IPS-15b (cell line): ENCODE data around the gene CEP43.

Experiments
- H3K27me3 ChIP-seq: one replicate; pipeline ENCODE4 v1.6.1; 2013; ENCODE audit warnings: low read length; ENCODE audit not compliant: control insufficient read depth, insufficient read depth
- H3K36me3 ChIP-seq: one replicate; pipeline ENCODE4 v1.6.1; 2013; ENCODE audit warnings: low read length; ENCODE audit not compliant: control insufficient read depth, insufficient read depth
- H3K4me1 ChIP-seq: one replicate; pipeline ENCODE4 v1.6.1; 2013; ENCODE audit warnings: mild to moderate bottlenecking, low read length; ENCODE audit not compliant: control insufficient read depth, insufficient read depth
- H3K4me3 ChIP-seq: one replicate; pipeline ENCODE4 v1.5.1; 2013; ENCODE audit warnings: low read depth, low read length
- H3K9ac ChIP-seq: one replicate; pipeline ENCODE4 v1.6.1; 2013; ENCODE audit warnings: low read depth, mild to moderate bottlenecking, low read length
- H3K9me3 ChIP-seq: one replicate; pipeline ENCODE4 v1.6.1; 2013; ENCODE audit warnings: mild to moderate bottlenecking, low read length; ENCODE audit not compliant: control insufficient read depth, insufficient read depth

The CEP43 gene

GRCh38 chr6:167030222-167031072 lies 31.2 kb downstream of the CEP43 start:
- no peaks in the 10 kb centered on the region for H3K27me3 ChIP-seq
- H3K4me3 ChIP-seq = no peak overlapping the region
- peaks cover 7% of the 10 kb centered on the region for H3K4me1 ChIP-seq
- no peaks in the 10 kb centered on the region for H3K9me3 ChIP-seq
- peaks cover 31% of the 10 kb centered on the region for H3K36me3 ChIP-seq
- no peak overlapping the region for H3K9ac ChIP-seq

DNA sequence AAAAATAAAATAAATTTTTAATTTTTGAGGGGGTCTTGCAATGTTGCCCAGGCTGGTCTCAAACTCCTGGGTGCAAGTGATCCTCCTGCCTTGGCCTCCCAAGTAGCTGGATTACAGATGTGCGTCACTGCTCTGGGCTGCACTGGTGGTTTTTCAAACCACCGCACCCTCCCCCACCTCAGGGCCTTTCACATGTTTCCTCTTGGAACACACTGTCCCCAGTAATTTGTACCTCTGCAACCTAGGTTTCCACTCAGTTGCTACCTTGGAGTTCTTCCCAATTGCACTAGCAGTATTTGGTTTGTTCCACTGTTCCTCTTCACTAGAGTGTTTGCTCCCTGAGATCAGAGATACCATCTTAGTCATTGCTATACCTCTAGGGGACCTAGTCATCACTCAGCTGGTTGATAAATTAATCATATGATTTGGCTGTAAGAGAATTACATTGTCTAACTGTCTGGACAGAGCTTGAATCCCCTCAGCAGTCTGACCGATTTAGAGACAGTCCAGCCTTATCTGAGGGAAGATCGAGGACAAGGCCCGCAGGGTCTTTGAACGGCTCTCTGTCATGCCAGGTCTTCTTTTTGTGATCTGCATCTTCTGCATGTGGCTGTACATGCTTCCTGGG lies 32.0 kb downstream of the CEP43 start:
- H3K27me3 ChIP-seq = no peaks in the 10 kb centered on the region
- peaks cover 30% of the 10 kb centered on the region for H3K36me3 ChIP-seq
- H3K9me3 ChIP-seq = no peaks in the 10 kb centered on the region
- peaks cover 7% of the 10 kb centered on the region for H3K4me1 ChIP-seq
- H3K9ac ChIP-seq = no peak overlapping the region
- H3K4me3 ChIP-seq = no peak overlapping the region

GRCh38 chr6:167034056-167034455 lies 34.9 kb downstream of the CEP43 start:
- Histone ChIP-seq H3K4me1 (no peaks in the 10 kb centered on the region), H3K36me3 (peaks cover 18% of the 10 kb centered on the region), H3K4me3 (no peak overlapping the region), H3K9me3 (no peaks in the 10 kb centered on the region), H3K9ac (no peak overlapping the region), H3K27me3 (no peaks in the 10 kb centered on the region)

DNA sequence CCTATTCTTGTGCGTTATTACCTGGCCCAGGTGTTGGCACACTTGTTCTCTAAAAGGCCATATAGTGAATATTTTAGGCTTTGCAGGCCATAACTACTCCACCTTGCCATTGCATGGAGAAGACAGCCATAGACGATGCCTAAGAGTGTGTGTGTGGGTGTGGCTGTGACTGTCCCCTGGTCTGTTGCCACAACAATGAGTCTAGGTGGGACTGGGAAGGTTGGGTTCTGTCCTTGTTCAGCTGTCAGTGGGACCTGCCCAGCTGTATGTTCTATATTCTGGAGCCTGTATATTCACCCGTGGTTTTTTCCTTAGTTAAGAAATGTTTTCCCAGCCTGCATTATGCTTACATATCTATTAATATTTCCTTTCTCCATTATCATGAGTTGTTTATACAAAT lies 38.6 kb downstream of the CEP43 start:
- no peaks in the 10 kb centered on the region for H3K9me3 ChIP-seq
- H3K27me3 ChIP-seq = no peaks in the 10 kb centered on the region
- no peak overlapping the region for H3K4me3 ChIP-seq
- no peak overlapping the region for H3K9ac ChIP-seq
- H3K36me3 ChIP-seq = peaks cover 11% of the 10 kb centered on the region
- no peaks in the 10 kb centered on the region for H3K4me1 ChIP-seq

GRCh38 chr6:167044696-167045095 lies 45.5 kb downstream of the CEP43 start:
- H3K9me3 ChIP-seq = no peaks in the 10 kb centered on the region
- H3K36me3 ChIP-seq = no peaks in the 10 kb centered on the region
- no peaks in the 10 kb centered on the region for H3K4me1 ChIP-seq
- no peak overlapping the region for H3K9ac ChIP-seq
- no peak overlapping the region for H3K4me3 ChIP-seq
- H3K27me3 ChIP-seq = no peaks in the 10 kb centered on the region

GRCh38 chr6:167045828-167046580 lies 46.8 kb downstream of the CEP43 start:
- no peaks in the 10 kb centered on the region for H3K4me1 ChIP-seq

GRCh38 chr6:167046861-167047495 lies 47.8 kb downstream of the CEP43 start:
- no peak overlapping the region for H3K4me3 ChIP-seq
- H3K4me1 ChIP-seq = no peaks in the 10 kb centered on the region
- no peak overlapping the region for H3K9ac ChIP-seq
- no peaks in the 10 kb centered on the region for H3K9me3 ChIP-seq
- H3K36me3 ChIP-seq = no peaks in the 10 kb centered on the region
- H3K27me3 ChIP-seq = no peaks in the 10 kb centered on the region

More at GRCh38 chr6:167045828-167046580, 46.8 kb downstream of the CEP43 start:
- no peak overlapping the region for H3K4me3 ChIP-seq
- H3K36me3 ChIP-seq = no peaks in the 10 kb centered on the region
- H3K9me3 ChIP-seq = no peaks in the 10 kb centered on the region
- no peak overlapping the region for H3K9ac ChIP-seq
- no peaks in the 10 kb centered on the region for H3K27me3 ChIP-seq

DNA sequence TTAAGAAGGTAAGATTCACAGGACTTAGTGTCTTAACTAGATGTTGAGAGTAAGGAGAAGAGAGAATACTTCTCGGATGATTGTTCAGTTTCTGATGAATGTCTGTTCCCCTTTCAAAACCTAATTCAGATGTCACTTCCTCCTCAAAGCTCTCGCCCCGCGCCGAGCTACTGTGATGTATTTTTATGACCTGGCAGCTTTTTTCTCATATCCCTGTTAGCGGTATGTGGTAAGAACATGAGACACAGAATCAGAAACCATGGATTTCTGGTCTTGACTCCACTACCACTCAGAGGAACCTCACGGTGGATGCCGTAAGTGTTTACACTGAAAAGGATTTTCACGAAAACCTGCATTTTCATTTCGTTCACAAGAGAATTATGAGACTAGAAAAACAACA lies 48.4 kb downstream of the CEP43 start:
- Histone ChIP-seq H3K4me3 (no peak overlapping the region), H3K27me3 (no peaks in the 10 kb centered on the region), H3K36me3 (no peaks in the 10 kb centered on the region), H3K4me1 (no peaks in the 10 kb centered on the region), H3K9ac (no peak overlapping the region), H3K9me3 (no peaks in the 10 kb centered on the region)
